AG04450 (cell line): ENCODE data around the gene CDK5R2. TPM values are rescaled to one million over a fixed set of nuclear protein-coding genes. Genes with fewer than 3 reads are reported as not detected.
"Not testable (repeated sequence)": the region's sequence is repeated elsewhere in the genome, so short reads cannot be mapped to it uniquely, and the experiment has no call there.

Experiments used
- CTCF ChIA-PET: fragments of 300-600, 350-600 bp; formaldehyde crosslinking; extraction: SDS; loops from one replicate; lab custom pipeline; 2022; ENCODE audit warnings: antibody characterized with exemption, inconsistent platforms; lab: Charles Lee
- POLR2A ChIA-PET: fragments of 350-600 bp; formaldehyde crosslinking; extraction: SDS; loops from one replicate; lab custom pipeline; 2021; ENCODE audit warnings: antibody characterized with exemption, inconsistent platforms; lab: Yijun Ruan, JAX
- DNase-seq: peaks from one replicate; pipeline ENCODE4 v3.0.0-alpha.2; 2011; ENCODE audit warnings: low read depth, low spot score
- H3K27ac ChIP-seq: one replicate; pipeline ENCODE4 v1.5.1; 2012; ENCODE audit warnings: low read depth, low read length, control low read depth
- H3K27me3 ChIP-seq: one replicate; pipeline ENCODE4 v1.6.0; 2012; ENCODE audit warnings: low read length; ENCODE audit not compliant: control insufficient read depth, insufficient read depth
- H3K4me3 ChIP-seq: 2 replicates; pipeline ENCODE4 v1.5.1; 2011; ENCODE audit warnings: mild to moderate bottlenecking, low read depth, low read length, control low read depth
- H3K9me3 ChIP-seq: 2 replicates; pipeline ENCODE4 v1.5.1; 2012; ENCODE audit warnings: low read length; ENCODE audit not compliant: control insufficient read depth, insufficient read depth
- CTCF ChIP-seq: IDR thresholded peaks from 2 replicates; pipeline ENCODE4 v1.5.1; 2011; ENCODE audit warnings: low read depth, low read length, control low read depth, inconsistent platforms
- polyA plus RNA-seq: library from polyadenylated mRNA; depleted of rRNA; stranded (reverse); fragments of >200 nt; gene quantifications from 2 replicates; pipeline ENCODE4 v1.2.3, GENCODE V29; 2011

The CDK5R2 gene
- polyA plus RNA-seq, 1 experiment: 0.05 TPM

- Histone ChIP-seq H3K9me3 (peaks cover 7% of the 10 kb centered on the region), H3K27me3 (peaks cover 30% of the 10 kb centered on the region), H3K4me3 (no peak overlapping the region), H3K27ac (no peak overlapping the region)
- POLR2A ChIA-PET: no interaction called here
- no peak for TF ChIP-seq CTCF
- DNase-seq: no peak
- CTCF ChIA-PET: no interaction called here
Observed at GRCh38 chr2:218927422-218927821, 32.0 kb upstream of the CDK5R2 start.

- no peak for DNase-seq
- ChIA-PET POLR2A (no interaction called here), CTCF (no interaction called here)
- Histone ChIP-seq H3K4me3 (no peak overlapping the region), H3K27ac (no peak overlapping the region), H3K27me3 (peaks cover 33% of the 10 kb centered on the region), H3K9me3 (peaks cover 7% of the 10 kb centered on the region)
- no peak for TF ChIP-seq CTCF
Observed at GRCh38 chr2:218927876-218928275, 31.6 kb upstream of the CDK5R2 start.

GRCh38 chr2:218930488-218930887 lies 29.0 kb upstream of the CDK5R2 start:
- H3K27ac ChIP-seq: not testable (repeated sequence)

GRCh38 chr2:218931751-218932150 lies 27.7 kb upstream of the CDK5R2 start:
- H3K27ac ChIP-seq, CTCF ChIA-PET, H3K9me3 ChIP-seq, H3K4me3 ChIP-seq, POLR2A ChIA-PET, DNase-seq: not testable (repeated sequence)
- H3K27me3 ChIP-seq: peaks cover 13% of the 10 kb centered on the region

More at GRCh38 chr2:218930488-218930887, 29.0 kb upstream of the CDK5R2 start:
- H3K27me3 ChIP-seq: peaks cover 23% of the 10 kb centered on the region
- POLR2A ChIA-PET, CTCF ChIA-PET, H3K9me3 ChIP-seq, H3K4me3 ChIP-seq, DNase-seq: not testable (repeated sequence)

GRCh38 chr2:218944759-218945404 lies 14.6 kb upstream of the CDK5R2 start:
- no peak overlapping the region for H3K4me3 ChIP-seq
- no peak for TF ChIP-seq CTCF
- no peak for DNase-seq
- POLR2A ChIA-PET: no interaction called here
- peaks cover 23% of the 10 kb centered on the region for H3K27me3 ChIP-seq
- CTCF ChIA-PET: no interaction called here
- no peak overlapping the region for H3K27ac ChIP-seq
- no peaks in the 10 kb centered on the region for H3K9me3 ChIP-seq

- DNase-seq: no peak
- H3K4me3 ChIP-seq: no peak overlapping the region
- POLR2A ChIA-PET: interaction anchor here (0.6 kb wide), 2 partner anchors 797 to 983 kb away, joined by 3 to 6 read pairs; no protein-coding TSS in a partner anchor
- H3K27ac ChIP-seq: no peak overlapping the region
- peaks cover 24% of the 10 kb centered on the region for H3K27me3 ChIP-seq
- no peak for TF ChIP-seq CTCF
- CTCF ChIA-PET: interaction anchor here (0.6 kb wide), 1 partner anchor 199 kb away, joined by 3 read pairs; no protein-coding TSS in a partner anchor
- H3K9me3 ChIP-seq: no peaks in the 10 kb centered on the region
Observed at GRCh38 chr2:218946621-218947020, 12.8 kb upstream of the CDK5R2 start.
